Gastrocnemius medialis (tissue), 4 donors: ENCODE measurements around the gene KIRREL3. TPM values are rescaled to one million over a fixed set of nuclear protein-coding genes. Genes with fewer than 3 reads are reported as not detected.
A peak's percentile ranks its signal among the peaks of the same experiment; 100 is the strongest.

Source experiments
- ATAC-seq, 2 donors: fragments of 150-250 bp; one replicate each; pipeline ENCODE4 v1.9.1; 2016
- DNase-seq, 2 donors: peaks; one replicate each; pipeline ENCODE4 v3.0.0-alpha.2; 2019
- H3K27ac ChIP-seq, 4 donors: fragments of 200-600 bp; sonication (generic); 1 replicate in 1 of 4; 2 replicates in 3 of 4; pipeline ENCODE4 v1.5.1; 2016 to 2018; ENCODE audit warnings: mild to moderate bottlenecking in 2 of 4, moderate library complexity in 1 of 4
- H3K27me3 ChIP-seq, 3 donors: fragments of 200-600 bp; sonication (generic) in 2 of 3; 1 replicate in 1 of 3; 2 replicates in 2 of 3; pipeline versions ENCODE4 v1.5.1 to v1.6.0; 2016 to 2019; ENCODE audit warnings: mild to moderate bottlenecking in 1 of 3, moderate library complexity in 1 of 3
- H3K36me3 ChIP-seq, 2 donors: fragments of 200-600 bp; sonication (generic) in 1 of 2; one replicate each; pipeline ENCODE4 v1.5.1; 2017 to 2018
- H3K4me1 ChIP-seq, 2 donors: fragments of 200-600 bp; sonication (generic) in 1 of 2; one replicate each; pipeline ENCODE4 v1.5.1; 2016 to 2017; ENCODE audit warnings: mild to moderate bottlenecking in 2 of 2
- H3K4me3 ChIP-seq, 4 donors: fragments of 200-600 bp; sonication (generic) in 3 of 4; 1 replicate in 1 of 4; 2 replicates in 3 of 4; pipeline ENCODE4 v1.5.1; 2016 to 2019; ENCODE audit warnings: mild to moderate bottlenecking in 2 of 4
- H3K9me3 ChIP-seq, 3 donors: fragments of 200-600 bp; sonication (generic) in 2 of 3; 1 replicate in 1 of 3; 2 replicates in 2 of 3; pipeline ENCODE4 v1.5.1; 2016 to 2019
- POLR2A ChIP-seq, 2 donors: fragments of 450-650 bp; IDR thresholded peaks; one replicate each; pipeline ENCODE4 v1.6.1; 2017; ENCODE audit warnings: antibody characterized with exemption in 2 of 2, mild to moderate bottlenecking in 2 of 2, moderate library complexity in 2 of 2
- in situ Hi-C, 4 donors: fragments of 200-750 bp; cut with MboI; loops; one replicate each; pipeline versions ENCODE4 v1.15.0 to v1.8.0; 2017; ENCODE audit warnings: low sequenced_read_pairs in 4 of 4
- intact Hi-C: fragments of 100-400 bp; cut with DNase I; formaldehyde crosslinking; loops from one replicate; pipeline ENCODE4 v1.15.1; 2023; ENCODE audit warnings: low total_unique reads
- total RNA-seq, 4 donors: library from RNA; depleted of rRNA; stranded (reverse); fragments of >200 nt; gene quantifications; one replicate each; pipeline versions ENCODE4 v1.1.0 to v1.2.3, GENCODE V29; 2016
- TF ChIP-seq, protein P1 (sequence below), 5 experiments: fragments of 450-650 bp in 3 of 5; fragments of 200-600 bp in 2 of 5; sonication (generic) in 2 of 5; IDR thresholded peaks in 4 of 5; conservative IDR thresholded peaks in 1 of 5; 1 replicate in 4 of 5; 2 replicates in 1 of 5; pipeline ENCODE4 v1.5.1; 2016 to 2019; ENCODE audit warnings: antibody characterized with exemption in 5 of 5, mild to moderate bottlenecking in 3 of 5, moderate library complexity in 3 of 5

Gene KIRREL3
- total RNA-seq, 4 donors from 2014 or later: 0.10 TPM; not detected in 3

DNA sequence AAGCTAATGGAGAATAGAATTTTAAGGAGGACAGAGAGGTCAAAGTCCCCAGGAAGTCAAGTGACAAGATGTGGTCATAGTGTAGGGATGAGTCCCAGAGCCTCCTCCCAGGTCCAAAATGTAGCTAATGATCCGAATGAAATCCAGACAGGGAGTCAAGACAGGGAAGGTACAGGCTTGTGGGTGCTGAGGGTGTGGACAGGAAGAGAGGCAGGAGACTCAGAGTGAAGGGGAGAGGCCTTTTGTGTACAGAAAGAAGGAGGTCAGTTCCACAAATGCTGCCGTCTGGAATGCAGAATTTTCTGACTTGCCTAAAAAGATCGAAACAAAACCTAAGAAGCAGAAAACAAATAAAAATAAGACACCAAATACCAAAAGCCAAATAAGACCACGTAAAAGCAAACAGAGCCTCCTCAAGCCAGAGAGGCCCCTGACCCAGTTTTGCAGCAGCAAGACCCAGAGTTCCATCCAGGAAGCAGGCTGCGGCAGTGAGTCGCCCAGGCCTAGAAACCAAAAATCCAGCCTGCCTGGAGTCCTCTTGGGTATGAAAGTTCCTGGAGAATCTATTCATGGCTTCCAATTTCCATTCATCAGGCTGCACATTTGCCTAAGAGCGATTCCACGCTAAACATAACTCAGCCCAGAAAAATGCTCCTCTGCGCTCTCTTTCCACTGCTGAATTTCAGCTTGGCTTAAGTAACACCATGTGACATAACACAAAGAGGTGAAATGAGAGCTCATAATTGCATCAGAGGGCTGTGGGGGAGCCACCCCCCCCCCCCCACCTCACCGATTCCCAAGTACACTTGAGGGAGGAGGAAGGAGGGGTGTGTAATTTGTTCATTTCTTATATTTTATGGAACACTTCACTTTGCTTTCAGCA is 71.2 kb downstream of the KIRREL3 start:
- no peak for TF ChIP-seq POLR2A (IDR thresholded peaks at IDR 0.05)
- TF ChIP-seq, protein P1, sequence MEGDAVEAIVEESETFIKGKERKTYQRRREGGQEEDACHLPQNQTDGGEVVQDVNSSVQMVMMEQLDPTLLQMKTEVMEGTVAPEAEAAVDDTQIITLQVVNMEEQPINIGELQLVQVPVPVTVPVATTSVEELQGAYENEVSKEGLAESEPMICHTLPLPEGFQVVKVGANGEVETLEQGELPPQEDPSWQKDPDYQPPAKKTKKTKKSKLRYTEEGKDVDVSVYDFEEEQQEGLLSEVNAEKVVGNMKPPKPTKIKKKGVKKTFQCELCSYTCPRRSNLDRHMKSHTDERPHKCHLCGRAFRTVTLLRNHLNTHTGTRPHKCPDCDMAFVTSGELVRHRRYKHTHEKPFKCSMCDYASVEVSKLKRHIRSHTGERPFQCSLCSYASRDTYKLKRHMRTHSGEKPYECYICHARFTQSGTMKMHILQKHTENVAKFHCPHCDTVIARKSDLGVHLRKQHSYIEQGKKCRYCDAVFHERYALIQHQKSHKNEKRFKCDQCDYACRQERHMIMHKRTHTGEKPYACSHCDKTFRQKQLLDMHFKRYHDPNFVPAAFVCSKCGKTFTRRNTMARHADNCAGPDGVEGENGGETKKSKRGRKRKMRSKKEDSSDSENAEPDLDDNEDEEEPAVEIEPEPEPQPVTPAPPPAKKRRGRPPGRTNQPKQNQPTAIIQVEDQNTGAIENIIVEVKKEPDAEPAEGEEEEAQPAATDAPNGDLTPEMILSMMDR (IDR thresholded peaks at IDR 0.05 in 4 of 5, conservative IDR thresholded peaks at IDR 0.05 in 1 of 5): no peak
- Histone ChIP-seq H3K36me3 (no peaks in the 10 kb centered on the region), H3K4me1 (no peaks in the 10 kb centered on the region), H3K27me3 (no peaks in the 10 kb centered on the region), H3K9me3 (no peaks in the 10 kb centered on the region), H3K27ac (no peak overlapping the region), H3K4me3 (no peak overlapping the region)
- in situ Hi-C loops: no loop called here
- no peak for DNase-seq
- intact Hi-C loops: no loop called here
- peak in 1 of 2 donors; percentile 30 for ATAC-seq

GRCh38 chr11:126927623-126928022 is 72.9 kb downstream of the KIRREL3 start:
- in situ Hi-C loops (no loop called here), intact Hi-C loops (no loop called here)
- Histone ChIP-seq H3K4me3 (no peak overlapping the region), H3K4me1 (no peaks in the 10 kb centered on the region), H3K27me3 (no peaks in the 10 kb centered on the region), H3K9me3 (no peaks in the 10 kb centered on the region), H3K27ac (no peak overlapping the region), H3K36me3 (no peaks in the 10 kb centered on the region)
- TF ChIP-seq POLR2A (IDR thresholded peaks at IDR 0.05): no peak
- TF ChIP-seq, protein P1 (IDR thresholded peaks at IDR 0.05 in 4 of 5, conservative IDR thresholded peaks at IDR 0.05 in 1 of 5): no peak
- ATAC-seq: no peak
- DNase-seq: no peak

DNA sequence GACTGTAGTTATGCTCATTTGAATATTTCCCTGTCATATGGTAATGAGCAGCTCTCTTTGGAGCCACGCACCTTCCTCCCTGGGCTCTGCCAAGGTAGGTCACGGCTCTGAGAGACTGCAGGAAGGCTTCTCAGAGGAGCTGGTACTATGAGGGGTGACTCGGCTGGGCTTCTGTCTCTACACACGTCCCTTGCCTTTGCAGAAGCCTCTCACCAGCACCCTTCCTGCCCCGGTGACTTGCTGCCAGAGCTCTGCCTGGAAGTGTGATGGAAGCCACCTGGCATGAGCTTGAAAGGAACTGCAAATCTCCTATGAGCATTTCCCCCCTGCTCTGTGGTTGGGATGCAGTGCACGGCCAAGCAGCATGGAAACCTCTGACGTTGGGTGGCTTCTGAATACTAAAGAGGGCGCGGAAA is 74.2 kb downstream of the KIRREL3 start:
- no peak overlapping the region for H3K27ac ChIP-seq
- ATAC-seq (no peak), DNase-seq (no peak)
- H3K36me3 ChIP-seq: no peaks in the 10 kb centered on the region
- H3K27me3 ChIP-seq: no peaks in the 10 kb centered on the region
- intact Hi-C loops: no loop called here
- no peaks in the 10 kb centered on the region for H3K4me1 ChIP-seq
- no peaks in the 10 kb centered on the region for H3K9me3 ChIP-seq
- H3K4me3 ChIP-seq: no peak overlapping the region
- in situ Hi-C loops: no loop called here
- TF ChIP-seq, protein P1 (IDR thresholded peaks at IDR 0.05 in 4 of 5, conservative IDR thresholded peaks at IDR 0.05 in 1 of 5): no peak
- no peak for TF ChIP-seq POLR2A (IDR thresholded peaks at IDR 0.05)

DNA sequence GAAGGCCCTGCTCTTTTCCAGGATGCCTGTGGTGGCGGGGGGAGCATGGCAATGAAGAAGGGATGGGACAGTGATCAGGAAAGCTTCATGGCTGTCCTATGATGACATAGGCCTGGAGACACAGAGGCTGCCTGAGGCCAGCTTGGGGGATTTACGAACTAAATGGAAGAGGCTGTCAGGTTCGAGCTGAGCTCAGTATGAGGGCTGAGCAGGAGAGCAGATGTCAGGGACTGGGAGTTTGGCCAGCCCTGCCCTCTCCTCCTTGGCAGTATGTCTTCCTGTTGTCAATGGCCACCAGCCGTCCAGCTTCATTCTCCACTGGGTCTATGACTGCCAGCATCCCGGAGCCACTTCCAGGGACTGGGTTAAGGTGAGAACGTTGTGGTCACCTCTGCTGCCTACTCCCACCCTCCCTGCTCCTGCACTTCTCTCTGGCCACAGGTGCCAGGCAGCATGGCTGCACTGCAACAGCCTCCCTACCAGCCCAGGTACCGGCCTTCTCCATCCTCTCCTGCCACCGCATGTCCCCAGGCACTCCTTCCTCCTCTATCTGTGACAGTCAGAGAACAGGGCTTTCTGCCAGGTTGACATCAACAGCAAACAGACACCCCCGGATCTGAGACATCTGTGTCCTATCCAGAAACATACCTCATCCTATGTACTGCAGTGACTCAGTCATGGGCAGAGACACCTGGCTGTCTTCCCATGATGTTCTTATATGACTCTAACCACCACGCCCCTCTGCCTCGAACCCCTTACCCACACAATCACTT is 75.1 kb downstream of the KIRREL3 start:
- Histone ChIP-seq H3K4me1 (no peaks in the 10 kb centered on the region), H3K27me3 (no peaks in the 10 kb centered on the region), H3K9me3 (no peaks in the 10 kb centered on the region), H3K27ac (no peak overlapping the region), H3K4me3 (no peak overlapping the region), H3K36me3 (no peaks in the 10 kb centered on the region)
- no peak for DNase-seq
- intact Hi-C loops: no loop called here
- no peak for TF ChIP-seq POLR2A (IDR thresholded peaks at IDR 0.05)
- TF ChIP-seq, protein P1 (IDR thresholded peaks at IDR 0.05 in 4 of 5, conservative IDR thresholded peaks at IDR 0.05 in 1 of 5): no peak
- no peak for ATAC-seq
- in situ Hi-C loops: no loop called here
